Activated CD4-positive, CD25-positive, alpha-beta regulatory T cell (primary cell): ENCODE measurements around the gene SP2.

ENCODE experiments used
- DNase-seq, 4 experiments: peaks; one replicate each; lab custom pipeline; 2025; lab: John Stamatoyannopoulos, UW

Gene SP2

DNA sequence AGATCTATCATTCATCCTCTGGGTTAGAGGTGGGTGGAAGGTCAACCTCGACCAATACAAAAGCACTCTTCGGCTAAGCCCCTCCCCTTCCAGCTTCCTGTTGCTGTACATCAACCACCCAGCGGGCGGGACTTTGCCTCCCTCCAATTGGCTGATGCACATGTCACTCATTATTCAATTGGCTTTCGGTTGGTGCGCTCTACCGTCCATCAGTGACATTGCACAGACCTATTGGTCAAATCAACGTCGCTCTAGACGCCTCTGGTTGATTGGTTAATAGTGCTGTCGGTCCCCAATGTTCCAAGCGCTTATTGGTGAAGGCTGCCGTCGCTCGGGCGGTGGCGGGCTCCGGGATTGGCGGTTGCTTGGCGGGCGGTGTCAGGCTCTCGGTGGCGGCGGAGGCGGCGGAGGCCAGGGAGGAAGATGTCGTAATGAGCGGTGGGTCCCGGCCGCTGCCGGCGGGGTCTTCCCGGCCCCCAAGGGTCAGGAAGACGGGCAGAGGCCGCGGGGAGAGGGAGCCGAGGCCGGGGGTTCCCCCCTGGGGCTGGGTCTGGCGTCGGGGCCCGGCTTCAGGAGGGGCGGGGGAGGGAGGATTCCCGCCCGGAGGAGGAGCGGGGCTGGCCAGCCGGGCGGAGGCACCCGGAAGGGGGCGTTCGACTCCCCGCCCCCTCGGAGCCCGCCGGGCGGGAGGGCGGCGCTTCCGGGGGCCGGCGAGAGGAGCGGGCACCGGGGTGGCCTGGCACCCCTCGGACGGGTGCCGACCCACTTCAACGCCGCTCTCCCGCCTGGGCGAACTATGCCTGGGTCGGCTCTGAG, at the start of gene SP2:
Gene SP2, plus strand, starts transcription at position 381 of the 816 bp plus-strand sequence. Its CDS starts 51 bp downstream, at position 432.
- DNase-seq, result peak; percentile 97 to 100 (median 99)

DNA sequence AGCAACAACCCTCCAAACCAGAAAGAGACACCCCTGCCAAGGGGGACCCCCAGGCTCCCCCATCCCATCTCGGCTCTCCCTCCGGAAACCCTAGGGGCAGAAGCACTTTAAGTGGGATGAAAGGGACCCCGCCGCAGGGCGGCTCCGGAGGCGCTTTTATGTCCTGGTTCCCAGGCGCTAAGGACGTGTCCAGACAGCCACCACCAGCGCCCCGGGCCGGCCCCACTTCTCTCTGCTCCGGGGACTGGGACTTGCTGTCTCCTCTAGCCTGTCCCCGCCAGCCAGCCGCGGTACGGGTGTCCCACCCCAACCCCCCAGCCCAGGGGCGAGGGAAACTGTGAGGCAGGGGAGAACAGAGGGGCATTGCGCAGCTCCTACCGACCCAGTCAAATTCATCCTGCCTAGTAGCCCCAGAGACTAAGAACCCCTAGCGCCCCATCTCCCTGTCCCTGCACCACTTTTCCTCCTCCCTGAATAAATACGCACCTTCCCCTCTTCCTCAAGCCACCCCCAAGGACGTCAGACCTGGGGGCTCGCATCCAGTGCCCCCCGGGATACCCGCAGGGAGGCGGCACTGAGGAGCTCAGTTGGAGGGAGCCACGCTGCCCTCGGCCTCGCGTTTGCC, 49.2 kb upstream of the SP2 start:
- no peak for DNase-seq

DNA sequence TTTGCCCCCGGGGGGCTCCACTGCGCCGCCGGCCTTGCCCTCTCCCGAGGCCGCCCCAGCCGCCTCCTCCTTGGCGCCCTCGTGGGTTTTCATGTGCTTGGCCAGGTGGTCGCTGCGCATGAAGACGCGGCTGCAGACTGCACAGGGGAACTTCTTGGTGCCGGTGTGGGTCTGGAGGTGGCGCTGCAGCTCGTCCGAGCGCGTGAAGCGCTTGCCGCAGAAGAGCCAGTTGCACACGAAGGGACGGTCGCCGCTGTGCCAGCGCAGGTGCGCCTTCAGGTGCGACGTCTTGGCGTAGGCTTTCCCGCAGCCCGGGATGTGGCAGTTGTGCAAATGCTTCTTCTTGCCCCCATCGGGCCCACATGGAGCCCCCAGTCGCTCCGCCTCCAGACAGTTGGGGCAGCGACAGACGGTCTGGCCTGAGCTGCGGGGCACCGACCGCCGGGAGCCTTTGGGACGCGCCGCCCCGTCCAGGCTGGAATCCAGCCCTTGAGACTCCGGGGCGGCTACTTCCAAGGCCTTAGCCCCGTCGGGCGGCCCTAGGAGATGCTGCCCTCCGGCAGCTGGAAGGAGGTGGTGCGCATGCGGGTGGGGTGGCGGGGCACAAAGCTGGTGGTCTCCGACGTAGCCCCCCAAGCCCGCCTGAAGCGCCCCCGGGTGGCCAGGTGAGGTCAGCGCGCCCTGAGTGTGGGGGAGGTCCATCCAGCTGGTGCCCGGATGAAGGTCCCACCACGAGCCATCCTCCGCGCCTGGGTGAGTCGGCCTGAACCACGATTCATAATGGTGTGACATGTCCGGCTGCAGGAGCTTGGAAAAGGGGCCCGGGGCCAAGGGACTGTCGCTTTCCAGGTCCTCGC, 48.5 kb upstream of the SP2 start:
- no peak for DNase-seq

DNA sequence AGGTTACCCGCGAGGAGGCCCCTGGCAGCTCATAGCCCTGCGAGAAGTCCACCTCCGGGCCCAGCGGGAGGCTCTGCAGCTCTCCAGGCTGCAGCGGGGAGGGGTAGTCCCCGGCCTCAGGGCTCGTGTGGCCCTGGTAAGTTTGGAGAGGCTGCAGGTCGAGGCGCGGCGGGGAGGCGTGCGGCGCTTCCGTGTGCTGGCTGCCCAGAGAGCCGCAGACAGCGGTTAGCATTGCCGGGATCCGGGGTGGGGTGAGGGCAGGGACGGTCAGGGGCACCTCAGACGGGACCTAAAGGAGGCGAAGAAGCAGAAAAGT, 47.9 kb upstream of the SP2 start:
- DNase-seq, result no peak

DNA sequence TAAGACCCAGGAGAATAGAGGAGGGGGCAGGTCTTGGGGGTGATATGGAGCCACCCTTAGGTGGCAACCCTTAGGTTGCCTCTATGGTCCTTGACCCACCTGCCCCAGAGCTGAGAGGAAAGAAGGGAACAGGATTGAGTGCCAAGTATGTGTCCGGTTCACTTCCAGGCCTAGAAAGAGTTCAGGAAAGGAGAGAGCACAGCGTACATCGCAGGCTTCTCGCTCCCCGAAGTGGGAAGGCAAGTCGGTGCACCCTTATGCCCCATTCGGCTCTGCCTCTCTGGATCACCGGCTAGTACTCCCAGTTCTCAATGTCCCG, 45.7 kb upstream of the SP2 start:
- no peak for DNase-seq

DNA sequence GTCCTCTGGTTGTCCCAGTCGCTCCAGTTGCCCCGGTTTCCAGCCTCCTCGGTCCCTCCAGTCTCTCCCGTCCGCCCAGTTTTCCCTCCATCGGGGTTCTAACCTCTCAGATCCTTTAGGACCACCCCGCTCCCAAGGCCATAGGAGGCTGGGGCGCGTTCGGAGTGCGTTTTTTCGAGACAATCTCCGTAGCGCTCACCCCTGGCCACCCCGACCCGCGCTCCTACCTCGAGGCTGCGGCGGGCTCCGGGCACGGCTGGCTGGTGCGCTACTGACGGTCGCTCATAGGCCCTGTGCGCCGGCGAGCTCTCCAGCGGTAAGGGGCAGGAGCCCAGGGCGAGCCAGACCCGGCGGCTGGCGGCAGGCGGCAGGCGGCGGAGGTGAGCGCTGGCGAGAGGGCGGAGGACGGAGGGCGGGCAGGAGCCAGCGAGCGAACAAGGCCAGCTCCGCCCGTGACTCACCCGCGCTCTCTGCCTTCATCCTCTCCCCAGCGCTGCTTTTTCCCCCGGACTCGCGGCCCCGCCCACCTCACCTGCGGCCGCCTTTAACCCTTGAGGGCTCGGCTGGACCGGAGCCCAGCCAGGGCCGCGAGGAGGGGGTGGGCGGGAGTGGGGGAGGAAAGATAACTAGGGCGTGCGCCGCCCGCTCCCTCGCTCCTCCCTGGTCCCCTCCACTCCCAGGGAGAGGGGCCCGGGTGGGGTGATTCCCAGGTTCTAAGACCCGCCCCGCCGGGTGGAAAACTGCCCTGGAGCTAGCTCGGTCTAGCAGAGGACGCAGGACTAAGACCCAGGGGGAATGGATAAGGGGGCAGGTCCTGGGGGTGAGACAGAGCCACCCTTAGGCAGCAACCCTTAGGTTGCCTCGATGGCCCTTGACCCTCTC, 45.1 kb upstream of the SP2 start, which contains the start of gene SP6:
Gene SP6, minus strand, starts transcription at position 472 of the 882 bp plus-strand sequence. CDS start 2,734 bp downstream, outside the sequence.
- DNase-seq, result peak; percentile 29 to 43 (median 40)

DNA sequence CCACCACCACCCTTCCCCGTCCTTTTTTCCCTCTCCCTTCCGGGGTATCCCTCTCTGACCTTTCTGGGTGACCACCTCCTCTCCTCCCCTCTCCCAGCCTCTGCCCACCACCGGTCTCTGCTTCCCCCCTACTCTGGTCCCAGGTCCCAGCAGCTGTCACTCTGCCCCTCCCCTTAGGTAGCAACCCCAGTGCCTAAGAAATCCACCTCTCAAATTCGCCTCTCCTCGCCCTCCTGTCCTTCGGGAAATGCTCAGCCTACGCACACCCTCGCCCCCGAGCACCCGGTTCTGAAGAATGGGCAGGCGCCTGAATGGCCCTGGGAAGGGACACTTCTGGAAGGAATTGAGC, 44.3 kb upstream of the SP2 start:
- no peak for DNase-seq

DNA sequence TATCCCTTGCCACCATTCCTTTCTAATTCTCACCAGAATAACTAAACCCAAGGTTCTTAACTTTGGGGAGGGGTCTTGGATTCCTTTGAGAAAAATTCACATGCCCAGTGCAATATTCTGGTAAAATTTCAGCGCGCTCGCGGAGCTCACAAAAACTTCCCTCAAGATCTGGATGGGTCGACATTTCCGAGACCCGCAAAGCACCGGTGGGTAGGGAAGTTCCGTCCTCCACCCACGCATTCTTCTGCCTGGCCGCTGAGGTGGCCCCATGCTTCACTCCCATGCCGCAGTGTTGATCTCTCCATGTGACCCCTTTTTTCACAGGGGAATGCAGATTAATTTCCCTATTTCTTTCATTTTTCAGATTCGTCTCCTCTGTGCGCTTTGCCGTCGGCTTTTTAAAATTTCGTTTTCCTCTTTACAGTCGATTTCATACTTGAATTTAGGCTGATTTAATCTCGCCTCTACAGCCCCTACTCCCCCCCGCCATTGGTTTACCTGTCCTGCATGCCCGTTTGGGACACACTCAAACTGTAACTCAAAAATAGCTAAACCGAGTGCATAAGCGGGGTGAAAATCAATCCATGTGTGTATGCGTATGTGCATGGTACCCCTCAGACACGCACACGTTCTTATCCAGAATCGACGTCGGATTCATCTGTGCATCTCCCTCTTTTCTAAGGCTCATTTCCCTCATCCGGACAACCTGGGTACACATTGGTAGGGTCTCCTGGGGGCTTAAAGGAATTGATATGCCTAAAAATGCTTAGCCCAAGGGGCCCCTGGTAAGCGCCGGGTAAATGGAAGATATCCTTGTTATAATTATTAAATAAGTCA, 43.7 kb upstream of the SP2 start:
- no peak for DNase-seq

DNA sequence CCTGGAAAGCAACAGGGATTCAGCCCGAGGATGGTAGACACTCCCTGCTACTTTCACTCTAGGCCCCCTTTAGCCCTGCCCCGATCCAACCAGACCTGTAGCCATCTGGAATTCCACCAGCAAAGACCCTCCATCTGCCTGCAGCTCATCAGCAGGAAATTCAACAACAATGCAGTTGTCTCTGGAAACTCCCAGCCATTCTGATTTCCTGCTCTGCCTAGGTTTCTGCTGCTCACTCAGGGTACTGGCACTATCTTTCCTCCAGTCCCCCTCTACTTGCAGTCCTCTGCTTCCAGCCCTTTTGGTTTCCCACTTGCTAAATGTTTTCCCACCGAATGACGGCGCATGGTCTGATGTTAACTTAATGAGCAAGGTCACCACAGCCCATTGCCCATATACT, 42.4 kb upstream of the SP2 start:
- DNase-seq, result no peak

DNA sequence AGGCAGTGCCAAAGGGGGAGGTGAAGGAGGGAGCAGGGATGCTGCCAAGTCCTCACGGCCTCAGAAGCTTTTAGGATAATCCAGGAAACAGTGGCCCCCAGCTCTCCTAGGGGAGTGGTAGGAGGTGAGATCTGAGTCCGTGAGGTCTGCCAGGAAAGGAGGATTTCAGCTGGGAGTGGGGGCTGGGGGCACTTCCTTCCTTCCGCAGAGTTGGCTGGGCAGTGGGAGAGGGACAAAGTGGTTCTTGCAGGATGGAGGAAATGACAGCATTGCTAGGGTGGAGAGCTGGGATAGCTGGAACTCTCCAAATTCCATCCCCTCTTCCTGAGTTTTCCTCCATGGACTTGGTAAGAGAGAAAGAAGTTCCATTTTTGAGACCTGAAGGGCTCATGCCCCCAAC, 40.3 kb upstream of the SP2 start:
- DNase-seq, result no peak

DNA sequence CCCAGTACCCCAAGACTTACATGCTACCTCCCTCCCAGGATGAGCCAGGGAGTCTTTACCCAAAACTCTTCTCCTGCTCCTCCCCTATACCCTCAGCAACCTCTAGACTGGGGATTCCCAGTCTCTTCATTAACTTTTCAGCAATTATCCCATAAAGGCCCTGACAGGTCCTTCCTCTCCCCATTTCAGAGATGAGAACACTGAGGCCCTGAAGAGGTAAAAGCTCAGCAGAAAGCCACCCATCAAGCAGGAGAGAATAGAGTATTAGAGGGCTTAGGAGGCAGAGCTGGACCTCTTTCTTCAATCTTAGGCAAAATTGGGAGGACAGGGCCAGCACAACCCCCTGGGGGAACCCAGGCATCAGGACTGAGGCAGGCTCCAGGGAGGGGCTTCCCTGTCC, 39.2 kb upstream of the SP2 start:
- DNase-seq, result no peak

DNA sequence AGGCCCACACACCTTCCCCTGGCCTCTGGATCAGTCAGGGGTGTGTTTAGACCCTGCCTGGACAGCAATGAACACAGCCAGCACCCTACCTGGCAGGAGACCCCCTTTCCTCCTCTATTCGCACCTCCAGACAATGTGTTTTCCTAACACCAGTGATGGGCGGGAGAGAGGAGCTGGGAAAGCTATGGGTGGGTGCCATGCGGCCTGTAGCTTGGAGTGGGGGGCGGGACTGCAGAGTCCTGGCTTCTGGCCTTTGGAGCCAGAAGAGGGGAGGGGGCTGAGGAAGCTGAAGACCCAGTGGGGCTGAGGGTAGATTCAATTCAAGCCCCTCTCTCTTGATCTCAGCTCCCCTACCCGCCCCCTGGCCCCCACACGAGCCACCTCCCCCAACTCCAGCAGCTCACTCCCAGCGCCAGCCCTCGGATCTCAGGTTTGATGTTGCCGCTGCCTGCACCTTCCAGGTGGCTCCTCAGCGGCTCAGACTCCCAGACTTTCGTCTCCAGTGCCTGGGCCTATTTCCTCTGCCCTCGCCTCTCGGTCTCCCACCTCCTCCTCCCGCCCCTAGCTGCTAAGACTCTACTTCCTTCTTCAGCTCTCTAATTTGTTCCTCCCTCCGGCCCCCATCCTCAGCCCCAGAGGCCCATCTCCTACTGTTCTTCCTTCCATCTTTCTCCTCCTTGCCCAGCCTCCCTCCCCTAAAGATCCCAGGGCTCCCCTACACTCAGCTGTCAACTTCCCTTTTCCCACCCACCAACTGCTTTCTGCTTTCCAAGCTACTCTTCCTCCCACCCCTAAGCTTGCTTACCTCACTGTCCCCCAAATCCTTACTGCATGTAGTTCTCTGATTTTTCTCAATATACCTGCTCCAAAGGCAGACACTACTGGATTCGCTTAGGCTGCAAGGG, 38.2 kb upstream of the SP2 start:
- DNase-seq, result no peak

DNA sequence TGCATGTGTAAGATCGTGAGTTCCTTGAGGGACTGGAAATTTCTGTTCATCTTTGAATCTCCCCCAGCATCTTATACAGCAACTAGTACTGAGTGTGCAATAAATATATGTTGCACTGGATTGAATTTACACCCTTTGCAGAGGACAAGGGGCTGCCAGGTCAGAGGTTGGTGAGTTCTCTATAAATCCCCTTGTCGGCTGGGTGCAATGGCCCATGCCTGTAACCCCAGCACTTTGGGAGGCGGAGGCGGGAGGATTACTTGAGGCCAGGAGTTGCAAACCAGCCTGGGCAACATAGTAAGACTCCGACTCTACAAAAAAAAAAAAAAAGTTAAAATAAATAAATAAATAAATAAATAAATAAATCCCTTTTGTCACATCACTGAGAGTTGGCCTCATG, 35.6 kb upstream of the SP2 start:
- DNase-seq, result no peak

DNA sequence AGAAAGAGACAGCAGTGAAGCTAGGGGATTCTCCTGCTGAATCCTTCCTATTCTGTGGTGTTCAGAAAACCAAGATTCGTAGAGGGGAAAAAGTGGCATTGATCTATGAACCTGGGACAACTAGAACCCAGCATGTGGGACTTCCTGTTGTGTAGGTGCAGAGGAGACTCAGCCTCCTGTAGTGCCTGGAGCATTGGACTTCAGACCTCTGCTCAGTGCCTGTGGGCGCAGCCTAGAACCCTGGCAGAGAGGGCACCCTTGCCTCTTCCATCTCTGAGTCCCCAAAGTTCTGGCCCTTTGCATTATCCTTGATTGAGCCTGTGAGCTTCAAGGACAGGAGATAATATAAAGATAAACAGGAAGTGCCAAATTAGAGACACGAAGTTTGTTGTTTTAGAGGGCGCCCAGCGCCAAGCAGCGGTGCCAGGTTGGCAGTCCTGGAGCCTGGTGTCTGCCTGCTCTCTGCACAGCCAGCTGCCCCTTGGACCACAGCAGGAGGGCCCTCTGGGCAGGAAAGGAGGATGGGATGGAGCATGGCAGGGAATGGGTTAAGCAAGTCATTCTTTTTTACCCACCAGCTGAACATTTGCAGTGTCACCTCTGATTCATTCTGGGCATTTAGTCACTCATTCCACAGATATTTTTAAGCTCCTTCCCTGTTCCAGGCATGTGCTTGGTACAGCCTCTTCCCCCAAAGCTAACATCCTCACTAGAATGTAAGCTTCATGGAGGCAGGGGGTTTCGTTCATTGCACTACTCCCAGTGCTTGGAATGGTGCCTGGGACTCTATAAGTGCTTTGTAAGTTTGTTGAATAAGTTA, 33.2 kb upstream of the SP2 start:
- DNase-seq, result no peak

DNA sequence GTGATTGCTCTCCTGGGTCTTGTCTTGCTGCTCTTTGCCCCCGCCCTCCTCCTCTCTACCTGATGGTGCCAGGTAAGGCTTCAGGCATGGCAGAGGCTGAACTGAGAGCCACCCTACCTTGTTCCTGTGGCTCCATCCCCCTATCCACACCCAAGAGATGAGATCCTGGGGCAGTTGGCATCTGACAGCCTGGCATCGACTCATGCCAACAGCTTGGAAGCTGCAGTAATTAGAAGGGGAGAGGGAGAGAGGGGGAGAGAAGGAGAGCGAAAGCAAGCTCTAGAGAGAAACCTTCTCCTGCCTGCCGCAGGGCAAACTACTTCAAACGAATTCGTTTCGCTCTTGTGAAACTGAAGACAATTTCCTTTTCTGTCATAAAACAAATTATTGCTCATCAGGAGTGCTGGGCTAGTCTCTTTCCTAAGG, 31.2 kb upstream of the SP2 start:
- DNase-seq, result no peak

DNA sequence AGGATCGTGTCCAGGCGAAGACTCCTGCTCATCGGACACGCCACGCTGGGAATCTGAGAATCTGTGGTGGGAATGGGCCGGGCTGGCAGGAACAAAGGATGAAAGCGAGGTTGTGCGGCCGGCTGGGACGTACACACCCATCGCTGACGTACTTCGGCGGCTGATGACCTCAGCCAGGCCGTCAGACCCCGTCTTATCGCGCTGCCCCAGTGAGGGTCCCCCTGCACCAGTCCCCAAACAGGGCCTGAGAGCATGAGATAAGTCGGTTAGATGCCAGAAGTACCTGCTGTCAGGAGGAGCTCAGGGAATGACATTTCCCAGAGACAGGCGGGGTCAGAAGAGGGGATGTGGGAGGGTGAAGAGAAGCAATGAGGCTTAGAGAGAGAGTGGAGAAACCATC, 29.1 kb upstream of the SP2 start:
- DNase-seq, result no peak

DNA sequence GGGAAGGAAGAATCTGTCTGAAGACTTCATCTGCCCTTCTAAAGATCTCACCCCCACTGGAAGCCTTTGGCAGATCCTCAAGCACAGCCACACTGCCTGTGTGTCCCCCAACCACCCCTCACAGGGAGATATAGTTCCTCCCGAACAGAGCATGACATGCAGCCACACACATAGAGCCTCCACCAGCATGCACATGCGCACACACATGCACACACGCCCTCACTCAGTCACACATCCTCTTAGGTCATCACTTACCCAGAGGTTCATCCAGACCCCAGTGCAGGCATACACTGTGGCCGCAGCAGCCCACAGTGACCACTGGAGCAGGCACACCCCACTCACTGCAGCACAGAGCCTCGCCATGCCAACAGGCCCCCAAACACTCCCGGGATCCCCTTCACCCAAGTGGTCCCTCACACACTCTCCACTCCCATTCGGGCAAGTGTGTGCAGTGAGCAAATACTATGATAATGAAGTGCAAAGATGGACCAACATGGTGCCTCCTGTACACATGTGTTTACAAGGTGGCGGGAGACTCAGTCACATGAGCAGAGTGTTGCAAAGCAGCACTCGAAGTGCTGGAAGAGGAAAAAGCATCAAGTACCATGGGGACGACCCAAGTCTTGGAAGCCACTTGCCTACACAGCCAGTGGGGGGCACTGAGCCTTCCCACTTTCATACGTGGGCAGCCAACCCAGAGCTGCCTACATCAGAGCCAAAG, 28.1 kb upstream of the SP2 start:
- no peak for DNase-seq

DNA sequence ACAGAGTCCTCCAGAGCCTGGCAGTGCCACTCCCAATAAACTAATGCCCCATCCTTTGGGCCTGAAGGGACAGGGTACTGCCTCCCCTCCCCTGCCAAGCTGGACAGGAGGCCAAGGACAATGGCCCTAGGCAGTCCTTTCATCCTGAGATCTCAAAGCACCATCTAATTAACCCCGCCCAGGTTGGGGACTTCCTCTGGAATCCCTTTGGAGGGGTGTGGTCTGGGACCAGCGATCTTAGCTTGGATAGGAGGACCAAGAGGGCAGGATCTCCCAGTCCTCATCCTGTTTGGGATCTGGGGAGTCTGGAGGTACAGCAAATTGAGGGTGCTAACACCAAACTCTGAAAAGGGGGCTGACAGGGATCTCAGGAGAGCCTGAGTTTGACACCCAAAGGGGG, 26.9 kb upstream of the SP2 start:
- DNase-seq, result no peak

DNA sequence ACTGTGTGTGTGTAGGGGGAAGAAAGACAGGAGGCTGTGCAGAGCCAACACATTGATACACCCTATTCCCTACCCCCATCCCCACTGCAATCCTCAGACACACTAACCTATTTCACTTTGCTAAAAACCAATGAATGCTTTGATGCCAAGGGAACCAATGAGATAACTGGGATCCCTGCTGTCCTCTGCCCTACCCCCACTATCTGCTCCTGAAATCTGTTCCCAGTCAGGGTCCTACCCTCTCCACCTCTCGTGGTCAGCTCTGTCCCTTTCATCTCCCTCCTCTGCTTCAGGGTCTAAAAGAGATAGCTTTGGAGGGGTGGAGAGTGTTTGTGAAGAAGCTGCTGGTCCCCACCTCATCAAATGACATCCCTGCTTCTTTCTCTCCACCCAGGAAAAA, 26.0 kb upstream of the SP2 start:
- DNase-seq, result no peak
